IMR-90 (cell line): ENCODE results near the gene RADIL.

ENCODE experiments used
- MAFK ChIP-seq: IDR thresholded peaks from 2 replicates; pipeline ENCODE4 v1.6.1; 2012; ENCODE audit warnings: low read depth, low read length, improper control_type of control experiment
- POLR2A ChIP-seq: IDR thresholded peaks from 2 replicates; pipeline ENCODE4 v1.6.1; 2012; ENCODE audit warnings: mild to moderate bottlenecking, low read depth, low read length
- RAD21 ChIP-seq: IDR thresholded peaks from 2 replicates; pipeline ENCODE4 v1.6.1; 2012; ENCODE audit warnings: low read length, improper control_type of control experiment
- RFX5 ChIP-seq: IDR thresholded peaks from 2 replicates; pipeline ENCODE4 v1.8.0; 2012; ENCODE audit warnings: low read depth, mild to moderate bottlenecking, low read length, moderate library complexity
- TF ChIP-seq, protein P1 (sequence below): conservative IDR thresholded peaks from 2 replicates; pipeline ENCODE4 v1.5.1; 2012; ENCODE audit warnings: mild to moderate bottlenecking, low read depth, low read length, improper control_type of control experiment

DNA sequence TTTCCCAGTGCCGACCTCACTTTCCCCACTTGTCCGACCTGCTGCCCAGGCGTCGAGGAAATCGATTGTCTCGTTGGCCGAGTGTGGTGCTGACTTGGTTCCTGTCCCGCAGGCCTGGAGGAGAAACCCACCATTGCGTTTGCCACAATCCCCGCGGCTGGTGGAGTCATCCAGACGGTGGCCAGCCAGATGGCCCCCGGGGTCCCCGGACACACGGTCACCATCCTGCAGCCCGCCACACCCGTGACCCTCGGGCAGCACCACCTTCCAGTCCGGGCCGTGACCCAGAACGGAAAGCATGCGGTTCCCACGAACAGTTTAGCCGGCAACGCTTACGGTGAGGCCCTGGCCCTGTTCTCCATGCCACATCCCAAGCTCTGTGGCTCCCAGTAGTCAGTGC is 122.6 kb downstream of the RADIL start:
- TF ChIP-seq POLR2A (no peak), MAFK (no peak), RFX5 (no peak), RAD21 (no peak)
- TF ChIP-seq, protein P1, sequence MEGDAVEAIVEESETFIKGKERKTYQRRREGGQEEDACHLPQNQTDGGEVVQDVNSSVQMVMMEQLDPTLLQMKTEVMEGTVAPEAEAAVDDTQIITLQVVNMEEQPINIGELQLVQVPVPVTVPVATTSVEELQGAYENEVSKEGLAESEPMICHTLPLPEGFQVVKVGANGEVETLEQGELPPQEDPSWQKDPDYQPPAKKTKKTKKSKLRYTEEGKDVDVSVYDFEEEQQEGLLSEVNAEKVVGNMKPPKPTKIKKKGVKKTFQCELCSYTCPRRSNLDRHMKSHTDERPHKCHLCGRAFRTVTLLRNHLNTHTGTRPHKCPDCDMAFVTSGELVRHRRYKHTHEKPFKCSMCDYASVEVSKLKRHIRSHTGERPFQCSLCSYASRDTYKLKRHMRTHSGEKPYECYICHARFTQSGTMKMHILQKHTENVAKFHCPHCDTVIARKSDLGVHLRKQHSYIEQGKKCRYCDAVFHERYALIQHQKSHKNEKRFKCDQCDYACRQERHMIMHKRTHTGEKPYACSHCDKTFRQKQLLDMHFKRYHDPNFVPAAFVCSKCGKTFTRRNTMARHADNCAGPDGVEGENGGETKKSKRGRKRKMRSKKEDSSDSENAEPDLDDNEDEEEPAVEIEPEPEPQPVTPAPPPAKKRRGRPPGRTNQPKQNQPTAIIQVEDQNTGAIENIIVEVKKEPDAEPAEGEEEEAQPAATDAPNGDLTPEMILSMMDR, result no peak
